Adipose tissue (tissue), 3 donors: ENCODE measurements around the gene SEC22A. TPM values are rescaled to one million over a fixed set of nuclear protein-coding genes. Genes with fewer than 3 reads are reported as not detected.

Source experiments
- H3K27ac ChIP-seq: one replicate; pipeline ENCODE4 v1.5.1; 2013; ENCODE audit warnings: low read depth, low read length
- WGBS, 3 donors: extraction: QIAGEN DNeasy Blood & Tissue Kit; methylation state at CpG; one replicate each; pipeline ENCODE4 v1.1.7; 2013; 5-methylcytosine and 5-hydroxymethylcytosine counted together
- polyA plus RNA-seq, 3 donors: library from polyadenylated mRNA; stranded (reverse); fragments of 200-250 nt; gene quantifications; one replicate each; pipeline ENCODE4 v1.2.3, GENCODE V29; 2013
- donor health status: healthy with polysubstance abuse.
- donor health status: Bipolar disorder and iron deficiency.
- donor health status: healthy.

The SEC22A gene
- 1 to 10 TPM; 5.5 to 8.7 (median 6.1) TPM for polyA plus RNA-seq

- 0 to 1% (median 1%) methylated on average over 58 to 60 of the region's 60 CpGs for WGBS, 3 donors
- no peak within 1 kb of the TSS for H3K27ac ChIP-seq
Observed at GRCh38 chr3:123201557-123202427, at the start of gene SEC22A. Gene SEC22A (plus strand): TSS chr3:123201943. CDS start chr3:123209218, 7,275 bp downstream.

- WGBS, 3 donors: 85 to 98% (median 88%) methylated on average over 3 of the region's 3 CpGs
- no peak overlapping the region for H3K27ac ChIP-seq
Observed at GRCh38 chr3:123152687-123153086, 49.1 kb upstream of the SEC22A start.

- 88 to 93% (median 89%) methylated on average over 6 of the region's 6 CpGs for WGBS, 3 donors
- no peak overlapping the region for H3K27ac ChIP-seq
Observed at GRCh38 chr3:123153125-123154019, 48.4 kb upstream of the SEC22A start.

GRCh38 chr3:123154020-123154985 is 47.4 kb upstream of the SEC22A start:
- WGBS, 3 donors: 63 to 93% (median 66%) methylated on average over 7 of the region's 7 CpGs

GRCh38 chr3:123155471-123156011 is 46.2 kb upstream of the SEC22A start:
- 84 to 92% (median 88%) methylated on average over 9 of the region's 9 CpGs for whole genome bisulfite sequencing, 3 donors

More at GRCh38 chr3:123154020-123154985, 47.4 kb upstream of the SEC22A start:
- no peak overlapping the region for H3K27ac ChIP-seq

GRCh38 chr3:123156276-123156995 is 45.3 kb upstream of the SEC22A start:
- no peak overlapping the region for H3K27ac ChIP-seq
- 93 to 95% (median 93%) methylated on average over 15 of the region's 15 CpGs for WGBS, 3 donors

More at GRCh38 chr3:123155471-123156011, 46.2 kb upstream of the SEC22A start:
- H3K27ac ChIP-seq: no peak overlapping the region

GRCh38 chr3:123157209-123157597 is 44.5 kb upstream of the SEC22A start:
- H3K27ac ChIP-seq: no peak overlapping the region
- 61 to 93% (median 80%) methylated on average over 2 of the region's 2 CpGs for WGBS, 3 donors

GRCh38 chr3:123157598-123158287 is 44.0 kb upstream of the SEC22A start:
- H3K27ac ChIP-seq: no peak overlapping the region
- WGBS, 3 donors: 46 to 90% (median 89%) methylated on average over 4 of the region's 4 CpGs

- no peak overlapping the region for H3K27ac ChIP-seq
- 79 to 80% (median 79%) methylated on average over 4 of the region's 4 CpGs for WGBS, 3 donors
Observed at GRCh38 chr3:123158330-123158729, 43.4 kb upstream of the SEC22A start.

- H3K27ac ChIP-seq: no peak overlapping the region
- WGBS, 3 donors: 97% methylated on average over 10 of the region's 10 CpGs
Observed at GRCh38 chr3:123158899-123159390, 42.8 kb upstream of the SEC22A start.

- 89 to 91% (median 89%) methylated on average over 9 of the region's 9 CpGs for WGBS, 3 donors
- no peak overlapping the region for H3K27ac ChIP-seq
Observed at GRCh38 chr3:123159926-123160635, 41.7 kb upstream of the SEC22A start.

- WGBS, 3 donors: 96 to 98% (median 96%) methylated on average over 7 of the region's 7 CpGs
- H3K27ac ChIP-seq: no peak overlapping the region
Observed at GRCh38 chr3:123161167-123161566, 40.6 kb upstream of the SEC22A start.

GRCh38 chr3:123163141-123163540 is 38.6 kb upstream of the SEC22A start:
- 86 to 96% (median 90%) methylated on average over 4 of the region's 4 CpGs for WGBS, 3 donors
- H3K27ac ChIP-seq: no peak overlapping the region

GRCh38 chr3:123165163-123165562 is 36.6 kb upstream of the SEC22A start:
- H3K27ac ChIP-seq: no peak overlapping the region
- 95 to 100% (median 96%) methylated on average over 1 of the region's 1 CpG for WGBS, 3 donors

GRCh38 chr3:123167686-123168085 is 34.1 kb upstream of the SEC22A start:
- H3K27ac ChIP-seq: no peak overlapping the region
- WGBS, 3 donors: 98 to 99% (median 98%) methylated on average over 2 of the region's 2 CpGs

GRCh38 chr3:123168122-123168521 is 33.6 kb upstream of the SEC22A start:
- H3K27ac ChIP-seq: no peak overlapping the region
